Effector memory CD8-positive, alpha-beta T cell (primary cell): ENCODE data around the gene GCGR.
A peak's percentile ranks its signal among the peaks of the same experiment; 100 is the strongest.

Experiments
- ATAC-seq: fragments of 150-1000 bp; cut with Tn5 transposase; replicated peaks from 2 replicates; pipeline ENCODE4 v1.10.0; 2021; ENCODE audit warnings: mild to moderate bottlenecking, moderate library complexity
- DNase-seq, 3 experiments: peaks; one replicate each; pipeline ENCODE4 v3.0.0; 2021
- H3K27ac Mint-ChIP-seq, 2 donors: one replicate each; pipeline ENCODE4 v1.8.0; 2022; ENCODE audit warnings: mild to moderate bottlenecking in 2 of 2, mixed read lengths in 2 of 2, moderate library complexity in 2 of 2
- H3K27me3 Mint-ChIP-seq, 2 donors: one replicate each; pipeline ENCODE4 v1.8.0; 2022; ENCODE audit warnings: mixed read lengths in 2 of 2
- H3K36me3 Mint-ChIP-seq: one replicate; pipeline ENCODE4 v1.8.0; 2022; ENCODE audit warnings: mild to moderate bottlenecking, moderate library complexity, mixed read lengths; ENCODE audit not compliant: insufficient read depth
- H3K4me1 Mint-ChIP-seq, 2 donors: one replicate each; pipeline ENCODE4 v1.8.0; 2022; ENCODE audit warnings: low read depth in 2 of 2, mixed read lengths in 2 of 2
- H3K4me3 Mint-ChIP-seq, 2 donors: one replicate each; pipeline ENCODE4 v1.8.0; 2022; ENCODE audit warnings: mild to moderate bottlenecking in 2 of 2, mixed read lengths in 2 of 2, moderate library complexity in 2 of 2
- H3K9me3 Mint-ChIP-seq, 2 donors: one replicate each; pipeline ENCODE4 v1.8.0; 2022; ENCODE audit warnings: mixed read lengths in 2 of 2
- total RNA-seq, 9 experiments: gene quantifications; one replicate each; lab custom pipeline; 2026; lab: John Stamatoyannopoulos, UW

GCGR gene
- 0 to 0.11 (median 0) reads per million in 9 experiments for total RNA-seq

- DNase-seq: no peak
- peaks cover 38 to 83% of the 10 kb centered on the region in 2 donors for H3K27me3 Mint-ChIP-seq
- ATAC-seq: no peak
- H3K36me3 Mint-ChIP-seq: peaks cover 3% of the 10 kb centered on the region
- H3K4me3 Mint-ChIP-seq: peak within 1 kb of the TSS in 1 of 2 donors; percentile 17
- H3K9me3 Mint-ChIP-seq: no peaks in the 10 kb centered on the region
- H3K27ac Mint-ChIP-seq: no peak within 1 kb of the TSS
- H3K4me1 Mint-ChIP-seq: peaks cover 2 to 5% of the 10 kb centered on the region in 2 donors
Measured at GRCh38 chr17:81803728-81804558, at the start of gene GCGR. TSS of gene GCGR (plus strand) at chr17:81804150. CDS start at chr17:81809019, 4,869 bp downstream.

GRCh38 chr17:81792675-81793615 lies 11.0 kb upstream of the GCGR start:
- Mint-ChIP-seq H3K27me3 (no peaks in the 10 kb centered on the region), H3K4me3 (no peak overlapping the region), H3K36me3 (no peaks in the 10 kb centered on the region), H3K9me3 (no peaks in the 10 kb centered on the region), H3K27ac (no peak overlapping the region), H3K4me1 (no peaks in the 10 kb centered on the region)
- DNase-seq (no peak), ATAC-seq (no peak)

GRCh38 chr17:81794074-81794476 lies 9.9 kb upstream of the GCGR start:
- no peak overlapping the region for H3K4me3 Mint-ChIP-seq
- no peak for ATAC-seq

GRCh38 chr17:81794509-81794908 lies 9.4 kb upstream of the GCGR start:
- Mint-ChIP-seq H3K4me3 (no peak overlapping the region), H3K9me3 (no peaks in the 10 kb centered on the region), H3K36me3 (no peaks in the 10 kb centered on the region), H3K4me1 (no peaks in the 10 kb centered on the region), H3K27ac (no peak overlapping the region), H3K27me3 (peaks cover 0 to under 1% of the 10 kb centered on the region in 2 donors)
- DNase-seq: no peak
- no peak for ATAC-seq

More at GRCh38 chr17:81794074-81794476, 9.9 kb upstream of the GCGR start:
- Mint-ChIP-seq H3K9me3 (no peaks in the 10 kb centered on the region), H3K27me3 (no peaks in the 10 kb centered on the region), H3K27ac (no peak overlapping the region), H3K36me3 (no peaks in the 10 kb centered on the region), H3K4me1 (no peaks in the 10 kb centered on the region)
- DNase-seq: no peak

GRCh38 chr17:81801327-81801726 lies 2.6 kb upstream of the GCGR start:
- no peak for DNase-seq
- H3K36me3 Mint-ChIP-seq: peaks cover 3% of the 10 kb centered on the region
- no peak overlapping the region for H3K4me3 Mint-ChIP-seq
- peaks cover 35 to 57% of the 10 kb centered on the region in 2 donors for H3K27me3 Mint-ChIP-seq
- no peak overlapping the region for H3K27ac Mint-ChIP-seq
- H3K9me3 Mint-ChIP-seq: no peaks in the 10 kb centered on the region
- H3K4me1 Mint-ChIP-seq: peaks cover 2 to 5% of the 10 kb centered on the region in 2 donors
- no peak for ATAC-seq

- peaks cover 3% of the 10 kb centered on the region for H3K36me3 Mint-ChIP-seq
- ATAC-seq (no peak), DNase-seq (no peak)
- no peaks in the 10 kb centered on the region for H3K9me3 Mint-ChIP-seq
- H3K27me3 Mint-ChIP-seq: peaks cover 35 to 66% of the 10 kb centered on the region in 2 donors
- peak overlapping the region in 1 of 2 donors; percentile 33 for H3K4me3 Mint-ChIP-seq
- H3K4me1 Mint-ChIP-seq: peaks cover 2 to 5% of the 10 kb centered on the region in 2 donors
- no peak overlapping the region for H3K27ac Mint-ChIP-seq
Measured at GRCh38 chr17:81802048-81802758, 1.7 kb upstream of the GCGR start.

- Mint-ChIP-seq H3K36me3 (peaks cover 3% of the 10 kb centered on the region), H3K27ac (no peak overlapping the region), H3K9me3 (no peaks in the 10 kb centered on the region), H3K27me3 (peaks cover 35 to 75% of the 10 kb centered on the region in 2 donors), H3K4me3 (peak overlapping the region in 1 of 2 donors; percentile 17), H3K4me1 (peaks cover 2 to 5% of the 10 kb centered on the region in 2 donors)
- ATAC-seq (no peak), DNase-seq (no peak)
Measured at GRCh38 chr17:81802856-81803643, 900 bp upstream of the GCGR start.

- H3K4me1 Mint-ChIP-seq: peaks cover 4 to 5% of the 10 kb centered on the region in 2 donors
- H3K4me3 Mint-ChIP-seq: no peak overlapping the region
- ATAC-seq: no peak
- no peaks in the 10 kb centered on the region for H3K9me3 Mint-ChIP-seq
- peaks cover 6% of the 10 kb centered on the region for H3K36me3 Mint-ChIP-seq
- peaks cover 45 to 88% of the 10 kb centered on the region in 2 donors for H3K27me3 Mint-ChIP-seq
- no peak for DNase-seq
- H3K27ac Mint-ChIP-seq: no peak overlapping the region
Measured at GRCh38 chr17:81804559-81805399, 829 bp downstream of the GCGR start.

- Mint-ChIP-seq H3K36me3 (peaks cover 6% of the 10 kb centered on the region), H3K27me3 (peaks cover 42 to 88% of the 10 kb centered on the region in 2 donors)
Measured at GRCh38 chr17:81805707-81806460, 1.9 kb downstream of the GCGR start.

GRCh38 chr17:81806461-81807209 lies 2.7 kb downstream of the GCGR start:
- H3K36me3 Mint-ChIP-seq: peaks cover 6% of the 10 kb centered on the region
- H3K27ac Mint-ChIP-seq: no peak overlapping the region
- peaks cover 4 to 5% of the 10 kb centered on the region in 2 donors for H3K4me1 Mint-ChIP-seq
- peaks cover 36 to 81% of the 10 kb centered on the region in 2 donors for H3K27me3 Mint-ChIP-seq
- no peaks in the 10 kb centered on the region for H3K9me3 Mint-ChIP-seq
- ATAC-seq (no peak), DNase-seq (no peak)
- H3K4me3 Mint-ChIP-seq: no peak overlapping the region

More at GRCh38 chr17:81805707-81806460, 1.9 kb downstream of the GCGR start:
- Mint-ChIP-seq H3K9me3 (no peaks in the 10 kb centered on the region), H3K4me1 (peaks cover 4 to 5% of the 10 kb centered on the region in 2 donors), H3K4me3 (no peak overlapping the region), H3K27ac (no peak overlapping the region)
- DNase-seq (no peak), ATAC-seq (no peak)
